A673 (cell line): Measurements from ENCODE around the gene TLNRD1. TPM values are rescaled to one million over a fixed set of nuclear protein-coding genes. Genes with fewer than 3 reads are reported as not detected.

Source experiments
- BruUV-seq: library from RNA; stranded (reverse); fragments of 400-500 nt; replicated peaks from 2 replicates; lab custom pipeline; 2021; lab: Mats Ljungman, UMichigan
- CTCF ChIA-PET: fragments of 300-600 bp; sonication (Branson Sonifier 250); formaldehyde crosslinking; loops from one replicate; lab custom pipeline; 2022; ENCODE audit warnings: antibody characterized with exemption; lab: Charles Lee
- POLR2A ChIA-PET: fragments of 300-600 bp; sonication (Branson Sonifier 250); formaldehyde crosslinking; loops from one replicate; lab custom pipeline; 2022; ENCODE audit warnings: antibody characterized with exemption; ENCODE audit not compliant: low non-redundant PET; lab: Charles Lee
- DNase-seq: peaks from one replicate; pipeline ENCODE4 v3.0.0-alpha.2; 2015; ENCODE audit warnings: low spot score
- H3K27ac ChIP-seq: fragments of 200-600 bp; sonication (generic); 2 replicates; pipeline ENCODE4 v1.5.1; 2016; ENCODE audit warnings: mixed run types, low read depth, mild to moderate bottlenecking, mixed read lengths, antibody characterized with exemption, low read length; ENCODE audit not compliant: poor library complexity, severe bottlenecking
- H3K27me3 ChIP-seq: fragments of 200-600 bp; sonication (generic); replicated peaks from 2 replicates; pipeline ENCODE4 v1.6.1; 2017; ENCODE audit warnings: mixed run types, low read depth, mild to moderate bottlenecking, mixed read lengths, antibody characterized with exemption, low read length; ENCODE audit not compliant: insufficient read depth, poor library complexity
- H3K36me3 ChIP-seq: fragments of 200-600 bp; sonication (generic); 2 replicates; pipeline ENCODE4 v1.6.1; 2016; ENCODE audit warnings: mixed run types, mild to moderate bottlenecking, mixed read lengths, antibody characterized with exemption, low read length; ENCODE audit not compliant: insufficient read depth, poor library complexity, severe bottlenecking
- H3K4me1 ChIP-seq: fragments of 200-600 bp; sonication (generic); 2 replicates; pipeline ENCODE4 v1.6.1; 2017; ENCODE audit warnings: mixed run types, mild to moderate bottlenecking, mixed read lengths, antibody characterized with exemption, low read length; ENCODE audit not compliant: insufficient read depth, poor library complexity, severe bottlenecking
- H3K4me3 ChIP-seq: fragments of 200-600 bp; sonication (generic); 2 replicates; pipeline ENCODE4 v1.5.1; 2016; ENCODE audit warnings: low read depth, mixed run types, mild to moderate bottlenecking, mixed read lengths, low read length; ENCODE audit not compliant: poor library complexity, severe bottlenecking
- H3K9me3 ChIP-seq: fragments of 200-600 bp; sonication (generic); 2 replicates; pipeline ENCODE4 v1.6.1; 2016; ENCODE audit warnings: mixed run types, low read depth, mild to moderate bottlenecking, mixed read lengths, antibody characterized with exemption, low read length; ENCODE audit not compliant: poor library complexity, severe bottlenecking
- EZH2 ChIP-seq: fragments of 200-600 bp; sonication (generic); IDR thresholded peaks from 2 replicates; pipeline ENCODE4 v1.6.1; 2017; ENCODE audit warnings: borderline replicate concordance, low read depth, mild to moderate bottlenecking, mixed read lengths, antibody characterized with exemption, low read length; ENCODE audit not compliant: poor library complexity, severe bottlenecking
- intact Hi-C: fragments of 100-400 bp; cut with micrococcal nuclease; formaldehyde crosslinking; loops from one replicate; pipeline ENCODE4 v1.10.0; 2022; ENCODE audit not compliant: unreplicated experiment
- total RNA-seq: library from RNA; stranded (reverse); gene quantifications from 2 replicates; pipeline ENCODE4 v1.2.3, GENCODE V29; 2021
- TF ChIP-seq, protein P1 (sequence below): fragments of 300-800, 200-600 bp; sonication (generic); conservative IDR thresholded peaks from 2 replicates; pipeline ENCODE4 v1.5.1; 2017; ENCODE audit warnings: low read depth, mild to moderate bottlenecking, antibody characterized with exemption, low read length, moderate library complexity, mixed read lengths

The TLNRD1 gene
- total RNA-seq, 1 experiment from 2014 or later = 21.8 TPM

DNA sequence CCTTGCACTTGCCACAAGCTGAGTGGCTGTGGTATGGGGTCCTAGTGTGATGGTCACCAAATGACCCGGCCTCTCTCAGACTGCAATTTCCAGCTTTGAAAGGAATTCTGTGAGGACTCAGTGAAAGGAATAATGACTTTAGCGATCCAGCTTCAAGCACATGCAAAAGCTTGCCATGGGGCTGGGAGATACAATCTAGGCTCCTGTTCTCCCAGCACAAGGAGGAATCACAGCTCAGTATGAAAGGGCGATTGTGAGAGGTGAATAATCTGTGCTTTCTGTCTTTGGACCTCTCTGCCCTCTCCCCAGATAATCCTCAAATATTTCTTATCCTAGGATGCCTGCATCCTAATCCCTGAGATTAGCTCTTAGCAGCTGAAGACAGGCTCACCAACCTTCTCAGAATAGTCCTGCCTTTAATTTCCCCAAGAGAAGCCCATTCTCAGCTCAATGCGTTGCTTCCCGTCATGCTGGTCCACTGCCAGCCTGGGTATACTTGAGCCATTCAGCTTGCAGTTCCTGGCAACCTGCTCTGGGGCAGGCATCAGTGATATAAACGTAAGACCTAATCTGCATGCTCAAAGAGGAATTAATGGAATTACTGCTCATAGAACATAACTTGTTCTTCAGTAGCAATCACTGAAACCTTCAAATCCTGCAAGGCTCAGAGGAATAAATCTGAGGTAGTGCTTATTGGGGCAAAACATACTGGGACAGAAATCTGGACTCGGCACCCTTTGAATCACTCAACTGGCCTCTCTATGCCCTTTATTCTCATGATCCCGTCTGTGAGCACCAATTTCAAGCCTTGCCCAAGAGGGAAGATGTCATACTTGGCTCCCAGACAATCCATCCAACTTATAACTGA, 15.1 kb downstream of the TLNRD1 start:
- intact Hi-C loops = no loop called here

DNA sequence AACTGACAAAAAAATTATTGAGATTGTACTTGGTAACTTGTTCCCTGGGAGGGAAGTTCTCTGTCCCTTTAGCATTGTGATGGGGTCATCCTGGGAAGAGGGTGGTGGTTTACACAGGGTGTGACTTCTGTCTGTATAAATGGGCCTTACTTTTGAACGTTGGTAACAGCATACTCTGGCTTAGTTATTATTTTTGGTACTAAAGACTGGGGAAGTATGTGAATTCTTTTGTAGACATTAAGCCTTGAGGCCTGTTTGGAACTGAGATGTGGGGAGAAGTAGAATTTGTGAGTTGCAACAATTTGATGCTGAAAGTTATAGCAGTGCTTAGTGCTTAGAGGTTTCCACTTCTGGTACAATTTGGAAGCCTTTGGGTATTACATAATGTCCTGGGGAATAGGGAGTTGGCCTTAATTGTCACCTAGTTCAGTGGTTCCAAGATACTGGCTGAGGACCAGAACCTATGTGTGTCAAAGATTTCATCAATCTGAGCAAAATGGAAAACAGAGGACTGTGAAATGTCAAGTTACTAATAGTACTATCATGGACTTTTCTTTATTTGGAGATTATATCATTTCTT, 15.9 kb downstream of the TLNRD1 start:
- TF ChIP-seq, protein P1, sequence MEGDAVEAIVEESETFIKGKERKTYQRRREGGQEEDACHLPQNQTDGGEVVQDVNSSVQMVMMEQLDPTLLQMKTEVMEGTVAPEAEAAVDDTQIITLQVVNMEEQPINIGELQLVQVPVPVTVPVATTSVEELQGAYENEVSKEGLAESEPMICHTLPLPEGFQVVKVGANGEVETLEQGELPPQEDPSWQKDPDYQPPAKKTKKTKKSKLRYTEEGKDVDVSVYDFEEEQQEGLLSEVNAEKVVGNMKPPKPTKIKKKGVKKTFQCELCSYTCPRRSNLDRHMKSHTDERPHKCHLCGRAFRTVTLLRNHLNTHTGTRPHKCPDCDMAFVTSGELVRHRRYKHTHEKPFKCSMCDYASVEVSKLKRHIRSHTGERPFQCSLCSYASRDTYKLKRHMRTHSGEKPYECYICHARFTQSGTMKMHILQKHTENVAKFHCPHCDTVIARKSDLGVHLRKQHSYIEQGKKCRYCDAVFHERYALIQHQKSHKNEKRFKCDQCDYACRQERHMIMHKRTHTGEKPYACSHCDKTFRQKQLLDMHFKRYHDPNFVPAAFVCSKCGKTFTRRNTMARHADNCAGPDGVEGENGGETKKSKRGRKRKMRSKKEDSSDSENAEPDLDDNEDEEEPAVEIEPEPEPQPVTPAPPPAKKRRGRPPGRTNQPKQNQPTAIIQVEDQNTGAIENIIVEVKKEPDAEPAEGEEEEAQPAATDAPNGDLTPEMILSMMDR = no peak
- no peak for TF ChIP-seq EZH2
- CTCF ChIA-PET = no interaction called here

More for the DNA sequence above, 15.1 kb downstream of the TLNRD1 start:
- BruUV-seq = no TSS peak
- Histone ChIP-seq H3K4me1 (no peaks in the 10 kb centered on the region), H3K36me3 (no peaks in the 10 kb centered on the region), H3K27ac (no peak overlapping the region), H3K27me3 (no peaks in the 10 kb centered on the region), H3K4me3 (no peak overlapping the region), H3K9me3 (no peaks in the 10 kb centered on the region)
- CTCF ChIA-PET = no interaction called here
- POLR2A ChIA-PET = no interaction called here
- TF ChIP-seq, protein P1 = no peak
- TF ChIP-seq EZH2 = no peak
- no peak for DNase-seq

DNA sequence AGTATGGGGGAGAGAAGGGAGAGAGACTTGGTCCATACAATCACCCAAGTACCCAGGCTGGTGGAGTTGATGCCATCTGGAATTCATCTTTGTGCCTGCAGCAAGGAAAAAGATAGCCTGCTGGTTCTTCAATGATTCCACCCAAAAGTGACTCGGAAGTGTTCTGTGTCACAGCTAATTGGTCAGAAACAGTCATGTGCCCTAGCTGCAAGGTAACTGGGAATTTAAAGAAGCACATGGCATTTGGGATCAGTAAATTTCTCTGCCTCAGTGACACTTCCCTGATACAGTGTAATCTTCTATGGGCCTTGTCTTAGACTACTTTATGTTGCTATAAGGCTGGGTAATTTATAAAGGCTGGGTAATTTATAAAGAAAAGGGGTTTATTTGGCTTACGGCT, 17.5 kb downstream of the TLNRD1 start:
- TF ChIP-seq, protein P1 = no peak
- TF ChIP-seq EZH2 = no peak
- intact Hi-C loops = no loop called here
- H3K4me1 ChIP-seq = no peaks in the 10 kb centered on the region
- no peaks in the 10 kb centered on the region for H3K36me3 ChIP-seq
- H3K27ac ChIP-seq = no peak overlapping the region
- no TSS peak for BruUV-seq
- POLR2A ChIA-PET = no interaction called here
- CTCF ChIA-PET = no interaction called here
- H3K27me3 ChIP-seq = no peaks in the 10 kb centered on the region
- DNase-seq = no peak
- no peaks in the 10 kb centered on the region for H3K9me3 ChIP-seq
- H3K4me3 ChIP-seq = no peak overlapping the region

More for the DNA sequence above, 15.9 kb downstream of the TLNRD1 start:
- H3K36me3 ChIP-seq = no peaks in the 10 kb centered on the region
- BruUV-seq = no TSS peak
- no peak for DNase-seq
- POLR2A ChIA-PET = no interaction called here
- no peaks in the 10 kb centered on the region for H3K4me1 ChIP-seq
- intact Hi-C loops = no loop called here
- H3K4me3 ChIP-seq = no peak overlapping the region
- H3K9me3 ChIP-seq = no peaks in the 10 kb centered on the region
- no peak overlapping the region for H3K27ac ChIP-seq
- H3K27me3 ChIP-seq = no peaks in the 10 kb centered on the region
